M059J (cell line): Measurements from ENCODE around the gene KLF13. TPM values are rescaled to one million over a fixed set of nuclear protein-coding genes. Genes with fewer than 3 reads are reported as not detected.

Source experiments
- DNase-seq: peaks from one replicate; pipeline ENCODE4 v3.0.0-alpha.2; 2012; ENCODE audit warnings: low read depth
- total RNA-seq: library from RNA; depleted of rRNA; stranded (reverse); fragments of >200 nt; shearing (Covaris generic); gene quantifications from 2 replicates; pipeline ENCODE4 v1.2.3, GENCODE V29; 2014

Gene KLF13
- total RNA-seq, 1 experiment from 2014 or later = 16.8 TPM

DNA sequence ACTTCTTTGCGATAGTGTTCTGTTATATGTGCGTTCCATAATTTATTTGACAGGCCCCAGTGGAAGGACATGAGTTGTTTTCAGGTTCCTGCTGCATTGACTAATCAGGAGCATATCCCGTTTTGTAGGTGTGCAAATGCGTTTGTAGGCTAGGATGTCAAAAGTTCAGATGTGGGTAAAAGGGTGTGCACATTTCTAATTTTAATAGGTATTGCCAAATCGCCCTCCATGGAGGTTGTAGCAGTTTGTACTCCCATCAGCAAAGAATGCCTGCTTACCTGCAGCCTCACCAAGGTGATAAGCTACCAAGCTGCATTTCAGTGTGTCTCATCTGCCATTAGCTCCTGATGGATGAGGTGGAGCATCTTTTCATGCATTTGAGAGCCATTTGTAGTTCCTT is 36.3 kb downstream of the KLF13 start:
- no peak for DNase-seq

DNA sequence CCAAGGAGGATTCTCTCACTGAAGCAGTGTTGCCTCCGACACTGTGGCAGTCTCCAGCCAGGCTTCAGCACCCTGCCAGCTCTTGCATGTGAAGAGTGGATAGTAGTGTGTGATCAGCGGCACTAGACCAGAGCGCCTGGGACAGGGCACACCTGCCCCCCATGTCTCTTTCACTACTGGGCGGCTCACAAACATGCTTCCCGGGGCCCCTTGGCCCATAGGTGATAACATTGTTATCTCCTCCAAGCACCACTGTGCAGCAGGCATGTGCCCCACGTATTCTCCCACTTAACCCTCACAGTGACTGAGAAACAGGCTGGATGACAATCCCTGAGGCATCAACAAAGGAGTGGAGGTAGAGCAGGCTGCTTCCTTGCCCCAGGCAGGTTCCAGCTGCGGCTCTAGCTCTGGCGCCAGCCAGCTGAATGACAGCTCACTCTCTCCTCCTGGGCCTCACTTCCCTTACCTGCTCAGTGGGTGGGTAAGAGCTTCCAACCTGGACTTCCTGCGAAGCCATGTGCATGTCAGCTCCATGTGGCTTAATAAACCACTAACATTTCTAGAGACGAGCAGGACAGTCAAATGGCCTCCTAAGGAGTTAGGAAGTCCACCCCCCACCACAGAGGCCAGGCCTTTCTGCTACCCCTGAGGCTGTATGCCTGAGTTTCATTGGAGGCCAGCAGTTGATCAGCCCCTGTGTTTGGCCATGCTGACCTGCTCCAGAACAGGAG is 37.8 kb downstream of the KLF13 start:
- peak; percentile 21 for DNase-seq

DNA sequence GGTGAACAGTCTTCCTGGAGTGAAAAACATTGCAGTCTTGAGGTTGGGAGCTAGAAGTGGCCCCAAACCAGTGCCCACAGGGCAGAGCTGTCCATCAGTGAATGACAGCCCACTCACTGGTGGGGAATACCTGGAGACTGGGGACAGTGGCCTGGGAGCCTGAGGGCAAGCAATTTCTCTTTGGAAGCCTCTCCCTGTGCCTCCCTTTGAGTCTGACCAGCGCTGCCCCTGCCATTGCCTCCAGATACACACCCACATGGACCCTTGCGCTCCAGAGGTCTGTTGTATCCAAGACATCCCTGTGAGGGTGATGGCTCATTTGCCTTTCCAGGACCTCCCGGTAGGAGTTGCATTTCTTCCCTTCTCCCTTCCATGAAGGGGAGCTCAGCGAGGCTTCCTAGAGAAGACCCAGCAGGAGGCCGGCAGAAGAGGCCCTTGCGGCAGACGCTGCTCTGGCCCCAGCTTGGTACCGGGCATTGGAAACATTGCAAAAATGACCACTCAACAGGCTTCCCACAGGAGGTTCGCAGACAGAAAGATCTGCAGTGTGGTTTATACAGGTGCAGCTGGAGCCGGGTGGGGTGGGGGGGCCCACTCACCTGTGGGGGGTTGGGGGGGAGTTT is 38.5 kb downstream of the KLF13 start:
- DNase-seq = no peak

- no peak for DNase-seq
These were observed 39.1 kb downstream of the KLF13 start for GRCh38 chr15:31365655-31366127.

- DNase-seq = no peak
These were observed 39.6 kb downstream of the KLF13 start for GRCh38 chr15:31366169-31366734.

- no peak for DNase-seq
These were observed 40.5 kb downstream of the KLF13 start for GRCh38 chr15:31367021-31367729.

DNA sequence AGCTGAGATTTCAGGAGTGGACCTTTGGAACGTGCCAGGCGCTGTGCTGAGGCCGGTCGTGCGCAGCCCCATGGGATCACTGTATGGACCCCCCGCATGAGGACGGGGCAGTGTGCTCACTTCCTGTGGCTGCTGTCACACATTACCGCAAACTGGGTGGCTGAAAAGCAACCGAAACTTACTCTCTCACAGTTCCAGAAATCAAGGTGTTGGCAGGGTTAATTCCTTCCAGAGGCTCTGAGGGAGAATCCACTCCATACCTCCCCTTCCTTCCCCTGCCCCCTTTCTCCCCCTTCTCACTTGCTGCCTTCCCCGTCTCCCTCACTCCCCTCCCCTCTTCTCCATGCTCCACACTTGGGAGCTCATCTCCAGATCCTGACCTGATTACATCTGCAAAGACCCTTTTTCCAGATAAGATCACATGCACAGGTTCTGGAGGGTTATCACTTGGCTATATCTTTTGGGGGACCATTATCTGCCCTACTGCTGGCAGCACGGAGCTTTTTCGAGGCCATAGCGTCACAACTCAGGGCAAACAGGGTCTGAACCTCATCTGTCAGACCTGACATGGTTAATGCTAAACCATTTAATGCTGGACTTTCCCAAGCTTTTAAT is 41.2 kb downstream of the KLF13 start:
- DNase-seq = no peak

DNA sequence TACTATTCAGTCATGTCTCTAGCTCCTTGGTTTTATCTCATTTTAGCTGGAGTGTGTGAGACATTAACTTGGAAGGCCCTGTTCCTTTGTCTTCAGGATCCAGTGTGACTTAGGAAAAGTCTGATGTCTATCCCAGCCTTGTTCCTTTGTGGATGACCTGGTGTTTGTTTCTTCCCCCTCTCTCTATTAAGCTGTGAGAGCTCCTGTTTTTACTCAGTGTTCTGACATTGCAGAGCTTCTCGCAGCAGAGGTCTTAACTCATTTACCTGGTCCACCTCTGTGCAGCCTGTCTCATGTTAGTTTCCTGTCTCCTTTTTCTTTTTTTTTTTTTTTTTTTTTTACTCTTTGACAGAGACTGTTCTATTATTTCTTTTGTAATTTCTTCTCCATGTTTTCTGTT is 43.1 kb downstream of the KLF13 start:
- DNase-seq = no peak

GRCh38 chr15:31371520-31372240 is 45.0 kb downstream of the KLF13 start:
- DNase-seq = no peak

DNA sequence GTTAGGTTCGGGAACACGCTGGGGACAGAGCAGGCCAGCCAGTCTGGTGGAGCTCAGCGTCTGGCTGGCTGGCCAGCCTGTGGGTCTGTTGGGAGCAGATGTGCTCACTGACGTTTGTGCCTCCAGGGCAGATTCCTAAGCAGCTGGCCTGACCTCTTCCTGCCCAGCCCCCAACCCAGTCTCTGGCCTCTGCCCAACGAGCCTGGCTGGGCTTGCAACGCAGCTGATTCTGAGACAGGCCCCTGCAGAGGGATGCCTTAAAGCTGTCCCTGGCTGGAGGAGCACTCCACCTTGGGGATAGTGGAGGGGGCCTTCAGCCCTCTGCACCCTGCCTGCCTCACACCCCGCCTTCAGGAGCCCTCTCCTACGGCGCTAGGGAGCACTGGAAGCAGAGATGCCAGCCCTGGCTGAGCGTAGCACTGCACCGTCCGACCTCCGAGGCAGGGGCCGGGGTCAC is 46.0 kb downstream of the KLF13 start:
- peak; percentile 75 for DNase-seq

GRCh38 chr15:31373096-31373865 is 46.6 kb downstream of the KLF13 start:
- no peak for DNase-seq

GRCh38 chr15:31373970-31374369 is 47.3 kb downstream of the KLF13 start:
- no peak for DNase-seq

- no peak for DNase-seq
These were observed 47.9 kb downstream of the KLF13 start for GRCh38 chr15:31374489-31374888.

GRCh38 chr15:31374986-31375385 is 48.4 kb downstream of the KLF13 start:
- DNase-seq = no peak

- DNase-seq = no peak
These were observed 49.1 kb downstream of the KLF13 start for GRCh38 chr15:31375772-31376171.

- DNase-seq = no peak
These were observed 49.9 kb downstream of the KLF13 start for GRCh38 chr15:31376511-31376910.

- no peak for DNase-seq
These were observed 50.4 kb downstream of the KLF13 start for GRCh38 chr15:31377030-31377429.

- no peak for DNase-seq
These were observed 51.8 kb downstream of the KLF13 start for GRCh38 chr15:31378363-31378903.

DNA sequence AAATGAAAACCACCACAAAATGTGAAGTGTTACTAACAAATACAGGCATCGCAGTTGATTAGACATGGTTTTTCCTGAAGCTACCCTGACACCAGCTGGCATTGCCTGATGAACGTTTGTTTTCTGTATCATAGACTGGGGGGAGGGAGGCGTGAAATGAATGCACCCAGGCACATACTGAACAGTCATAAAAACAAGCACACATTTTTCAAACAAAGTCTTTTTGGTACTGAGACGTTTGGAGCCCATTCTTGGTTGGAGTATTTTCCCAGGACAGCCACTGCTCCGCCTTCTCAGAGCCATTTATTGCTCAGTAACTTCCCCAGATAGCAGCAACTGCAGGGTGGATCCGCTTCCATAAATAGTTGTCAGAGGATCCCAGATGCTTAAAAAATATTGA is 52.4 kb downstream of the KLF13 start:
- no peak for DNase-seq

- no peak for DNase-seq
These were observed 52.9 kb downstream of the KLF13 start for GRCh38 chr15:31379577-31379976.
